ENCODE results near the gene TPP2.

Gene TPP2

DNA sequence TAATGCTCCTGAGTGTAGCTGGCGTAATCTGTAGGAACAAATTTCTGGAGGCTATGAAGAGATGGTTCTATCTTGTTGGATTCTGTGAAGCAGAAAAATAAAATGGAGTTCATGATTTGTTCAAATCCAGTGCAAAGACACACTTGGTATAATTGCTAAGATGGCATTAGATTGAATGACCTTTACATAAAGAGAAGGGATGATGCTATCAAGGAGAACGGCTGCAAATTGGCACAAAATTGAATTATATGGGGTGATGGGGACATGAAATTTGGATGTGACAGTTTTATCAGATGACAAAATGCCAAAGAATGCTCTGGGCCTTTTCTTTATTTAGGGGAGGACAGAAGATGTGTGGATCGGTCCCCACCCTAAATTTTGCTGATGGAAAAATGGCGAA, 94.1 kb downstream of the TPP2 start:
- DNase-seq: no peak

GRCh38 chr13:102692491-102692826, 95.7 kb downstream of the TPP2 start:
- H3K4me3 ChIP-seq (ENCODE audit: low read depth, low read length): no peak overlapping the region
- H3K27ac ChIP-seq: no peak overlapping the region
- in situ Hi-C loops (cut with HindIII; ENCODE audit: low pct_ligation_motif_present, low sequenced_read_pairs): no loop called here
- no peaks in the 10 kb centered on the region for H3K27me3 ChIP-seq (replicated peaks)
- DNase-seq: no peak
- no peaks in the 10 kb centered on the region for H3K36me3 ChIP-seq (replicated peaks)
- TF ChIP-seq, protein P1, sequence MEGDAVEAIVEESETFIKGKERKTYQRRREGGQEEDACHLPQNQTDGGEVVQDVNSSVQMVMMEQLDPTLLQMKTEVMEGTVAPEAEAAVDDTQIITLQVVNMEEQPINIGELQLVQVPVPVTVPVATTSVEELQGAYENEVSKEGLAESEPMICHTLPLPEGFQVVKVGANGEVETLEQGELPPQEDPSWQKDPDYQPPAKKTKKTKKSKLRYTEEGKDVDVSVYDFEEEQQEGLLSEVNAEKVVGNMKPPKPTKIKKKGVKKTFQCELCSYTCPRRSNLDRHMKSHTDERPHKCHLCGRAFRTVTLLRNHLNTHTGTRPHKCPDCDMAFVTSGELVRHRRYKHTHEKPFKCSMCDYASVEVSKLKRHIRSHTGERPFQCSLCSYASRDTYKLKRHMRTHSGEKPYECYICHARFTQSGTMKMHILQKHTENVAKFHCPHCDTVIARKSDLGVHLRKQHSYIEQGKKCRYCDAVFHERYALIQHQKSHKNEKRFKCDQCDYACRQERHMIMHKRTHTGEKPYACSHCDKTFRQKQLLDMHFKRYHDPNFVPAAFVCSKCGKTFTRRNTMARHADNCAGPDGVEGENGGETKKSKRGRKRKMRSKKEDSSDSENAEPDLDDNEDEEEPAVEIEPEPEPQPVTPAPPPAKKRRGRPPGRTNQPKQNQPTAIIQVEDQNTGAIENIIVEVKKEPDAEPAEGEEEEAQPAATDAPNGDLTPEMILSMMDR (IDR thresholded peaks at IDR 0.05; ENCODE audit: low read depth, low read length, missing control alignments): no peak

More for the DNA sequence above, 94.1 kb downstream of the TPP2 start:
- in situ Hi-C loops (cut with HindIII; ENCODE audit: low pct_ligation_motif_present, low sequenced_read_pairs): no loop called here
- Histone ChIP-seq H3K27me3 (replicated peaks) (no peaks in the 10 kb centered on the region), H3K4me3 (ENCODE audit: low read depth, low read length) (no peak overlapping the region), H3K36me3 (replicated peaks) (no peaks in the 10 kb centered on the region), H3K27ac (no peak overlapping the region)
- TF ChIP-seq, protein P1 (IDR thresholded peaks at IDR 0.05; ENCODE audit: low read depth, low read length, missing control alignments): no peak

- H3K36me3 ChIP-seq (replicated peaks): no peaks in the 10 kb centered on the region
- no peak for DNase-seq
- in situ Hi-C loops (cut with HindIII; ENCODE audit: low pct_ligation_motif_present, low sequenced_read_pairs): no loop called here
- TF ChIP-seq, protein P1 (IDR thresholded peaks at IDR 0.05; ENCODE audit: low read depth, low read length, missing control alignments): no peak
- no peak overlapping the region for H3K4me3 ChIP-seq (ENCODE audit: low read depth, low read length)
- no peaks in the 10 kb centered on the region for H3K27me3 ChIP-seq (replicated peaks)
- H3K27ac ChIP-seq: no peak overlapping the region
Observed at GRCh38 chr13:102693250-102693649, 96.5 kb downstream of the TPP2 start.

GRCh38 chr13:102693776-102694175, 97.0 kb downstream of the TPP2 start:
- no peaks in the 10 kb centered on the region for H3K36me3 ChIP-seq (replicated peaks)
- TF ChIP-seq, protein P1 (IDR thresholded peaks at IDR 0.05; ENCODE audit: low read depth, low read length, missing control alignments): no peak
- in situ Hi-C loops (cut with HindIII; ENCODE audit: low pct_ligation_motif_present, low sequenced_read_pairs): no loop called here
- H3K27me3 ChIP-seq (replicated peaks): no peaks in the 10 kb centered on the region
- no peak overlapping the region for H3K4me3 ChIP-seq (ENCODE audit: low read depth, low read length)
- H3K27ac ChIP-seq: no peak overlapping the region
- no peak for DNase-seq

DNA sequence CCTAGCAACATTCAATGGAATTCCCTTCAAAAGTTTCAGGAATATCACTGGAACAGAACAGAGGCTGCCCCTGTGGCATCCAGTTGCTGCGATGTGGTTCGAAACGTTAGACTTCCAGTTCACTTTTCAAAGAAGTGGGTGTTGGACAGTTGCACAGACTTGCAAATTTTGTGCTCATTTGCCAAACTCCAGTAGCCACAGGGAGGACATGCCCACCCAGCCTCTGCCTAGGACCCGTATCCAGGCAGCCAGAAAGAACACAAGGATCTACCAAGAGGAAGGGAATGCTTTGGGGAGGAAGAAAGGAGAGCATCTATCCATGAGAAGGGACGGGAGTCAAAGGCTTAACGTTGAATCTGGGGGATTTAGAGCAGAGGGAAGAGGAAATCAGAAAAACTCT, 98.2 kb downstream of the TPP2 start, which contains the start of gene METTL21C:
Gene METTL21C, minus strand, starts transcription at position 108 of the 400 bp plus-strand sequence. CDS start 546 bp downstream, outside the sequence.
- Histone ChIP-seq H3K27me3 (replicated peaks) (no peaks in the 10 kb centered on the region), H3K4me3 (ENCODE audit: low read depth, low read length) (no peak within 1 kb of the TSS), H3K27ac (no peak within 1 kb of the TSS), H3K36me3 (replicated peaks) (no peaks in the 10 kb centered on the region)
- in situ Hi-C loops (cut with HindIII; ENCODE audit: low pct_ligation_motif_present, low sequenced_read_pairs): no loop called here
- DNase-seq: no peak
- TF ChIP-seq, protein P1 (IDR thresholded peaks at IDR 0.05; ENCODE audit: low read depth, low read length, missing control alignments): no peak

GRCh38 chr13:102696465-102696864, 99.7 kb downstream of the TPP2 start:
- H3K36me3 ChIP-seq (replicated peaks): no peaks in the 10 kb centered on the region
- H3K27ac ChIP-seq: no peak overlapping the region
- DNase-seq: no peak
- H3K27me3 ChIP-seq (replicated peaks): no peaks in the 10 kb centered on the region
- TF ChIP-seq, protein P1 (IDR thresholded peaks at IDR 0.05; ENCODE audit: low read depth, low read length, missing control alignments): no peak
- no peak overlapping the region for H3K4me3 ChIP-seq (ENCODE audit: low read depth, low read length)
- in situ Hi-C loops (cut with HindIII; ENCODE audit: low pct_ligation_motif_present, low sequenced_read_pairs): no loop called here
